LNCaP clone FGC (cell line): ENCODE data around the gene RAD21L1.

Experiments
- DNase-seq: peaks from one replicate; pipeline ENCODE4 v3.0.0-alpha.2; 2011; ENCODE audit warnings: low read depth
- H3K4me3 ChIP-seq: 2 replicates; pipeline ENCODE4 v1.5.1; 2011; ENCODE audit warnings: mild to moderate bottlenecking, low read depth, low read length, control low read depth
- CTCF ChIP-seq: IDR thresholded peaks from 2 replicates; pipeline ENCODE4 v1.5.1; 2012; ENCODE audit warnings: mild to moderate bottlenecking; ENCODE audit not compliant: control insufficient read depth, insufficient read depth; ENCODE audit errors: extremely low read depth

The RAD21L1 gene

GRCh38 chr20:1197801-1198200 is 28.0 kb upstream of the RAD21L1 start:
- no peak for DNase-seq
- no peak for TF ChIP-seq CTCF

GRCh38 chr20:1198751-1199150 is 27.1 kb upstream of the RAD21L1 start:
- no peak for DNase-seq
- no peak for TF ChIP-seq CTCF
- H3K4me3 ChIP-seq = no peak overlapping the region

More at GRCh38 chr20:1197801-1198200, 28.0 kb upstream of the RAD21L1 start:
- no peak overlapping the region for H3K4me3 ChIP-seq

DNA sequence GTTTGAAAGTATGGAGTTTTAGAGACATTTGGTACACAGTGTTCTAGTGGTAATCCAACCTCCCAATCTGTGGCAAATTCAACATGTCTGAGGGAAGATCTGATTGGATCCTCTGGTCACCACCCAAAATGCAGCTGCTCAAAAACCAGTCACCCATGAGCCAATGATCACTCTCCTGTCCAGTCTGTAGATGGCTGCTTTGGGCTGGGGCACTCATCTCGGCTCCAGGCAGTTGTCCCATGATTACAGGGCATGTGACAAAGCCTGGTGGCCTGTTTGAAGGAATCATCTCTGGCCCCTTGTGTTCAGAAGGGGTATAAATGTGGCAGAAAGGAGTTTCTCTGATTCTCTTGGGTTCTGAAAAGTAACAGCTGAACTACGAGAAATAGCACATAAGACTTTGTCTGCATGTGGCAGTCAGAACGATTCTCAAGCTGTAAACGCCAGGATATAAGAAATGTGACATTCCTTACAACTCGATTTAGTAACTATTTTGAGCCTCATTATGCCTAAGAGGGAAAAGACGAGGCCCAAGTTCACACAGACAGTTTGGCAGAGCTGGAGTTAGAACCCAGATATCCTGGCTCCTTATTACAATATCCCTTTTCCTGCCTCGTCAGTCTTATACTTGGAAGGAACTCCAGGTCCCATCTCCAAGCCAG is 26.5 kb upstream of the RAD21L1 start:
- no peak overlapping the region for H3K4me3 ChIP-seq
- no peak for DNase-seq
- no peak for TF ChIP-seq CTCF

DNA sequence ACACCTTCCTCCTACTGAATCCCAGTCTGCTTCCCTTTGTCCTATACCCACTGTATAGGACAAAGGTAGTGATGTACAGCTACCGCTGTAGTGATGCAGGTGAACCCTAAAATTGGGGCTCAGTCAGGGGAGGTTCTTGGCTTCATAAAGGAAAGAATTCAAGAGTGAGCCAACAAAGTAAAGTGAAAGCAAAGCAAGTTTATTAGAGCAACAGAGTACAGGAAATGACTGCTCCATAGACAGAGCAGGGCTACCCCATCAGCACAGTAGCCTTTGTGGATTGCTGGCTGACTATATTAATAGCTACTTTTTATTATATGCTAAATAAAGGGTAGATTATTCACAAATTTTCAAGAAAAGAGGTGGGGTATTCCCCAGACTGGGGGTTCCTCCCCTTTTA is 25.9 kb upstream of the RAD21L1 start:
- no peak overlapping the region for H3K4me3 ChIP-seq
- TF ChIP-seq CTCF = no peak
- DNase-seq = no peak

DNA sequence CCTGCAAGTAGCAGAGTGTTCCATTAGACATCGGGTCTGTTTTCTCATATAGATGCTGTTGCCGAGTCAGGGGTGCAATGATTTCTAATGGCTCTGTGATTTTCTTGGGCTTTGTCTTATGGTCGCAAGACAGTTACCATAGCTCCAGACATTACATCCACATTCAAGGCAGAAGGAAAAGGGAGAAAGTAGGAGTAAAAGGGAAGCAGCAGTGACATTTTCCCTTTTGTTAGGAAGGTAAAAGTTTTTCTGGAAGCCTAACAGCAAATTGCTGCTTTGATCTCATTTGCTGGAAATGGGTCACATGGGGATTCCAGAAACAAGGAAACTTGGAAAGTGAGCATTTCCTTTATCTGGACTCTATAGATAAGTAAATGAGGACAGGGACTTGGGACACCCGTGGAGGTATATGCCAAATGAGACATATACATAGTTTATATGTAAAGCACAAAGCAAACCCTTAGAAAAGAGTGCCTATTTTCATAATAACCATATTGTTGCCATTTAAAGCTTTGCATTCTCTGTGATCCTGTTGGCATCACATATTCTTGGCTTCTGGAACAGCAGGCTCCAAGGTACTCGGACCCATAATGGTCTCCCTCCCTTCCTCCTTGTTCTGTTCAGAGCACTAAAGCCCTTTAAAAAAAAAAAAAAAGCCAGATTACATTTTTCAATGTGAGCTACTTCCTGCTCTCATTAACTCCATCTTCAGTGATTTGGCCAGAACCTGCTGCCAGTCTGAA is 22.9 kb upstream of the RAD21L1 start, which contains the start of gene C20orf202:
TSS of gene C20orf202 (plus strand) at position 693 of the 743 bp plus-strand sequence. CDS start 132 bp downstream, outside the sequence.
- no peak for DNase-seq
- TF ChIP-seq CTCF = no peak
- no peak within 1 kb of the TSS for H3K4me3 ChIP-seq

- no peak for DNase-seq
- no peak overlapping the region for H3K4me3 ChIP-seq
- TF ChIP-seq CTCF = no peak
Observed at GRCh38 chr20:1203630-1204029, 22.2 kb upstream of the RAD21L1 start.

- no peak overlapping the region for H3K4me3 ChIP-seq
- DNase-seq = no peak
- TF ChIP-seq CTCF = no peak
Observed at GRCh38 chr20:1204113-1204512, 21.7 kb upstream of the RAD21L1 start.
